Hepatocyte (in vitro differentiated cells): ENCODE data around the gene LYVE1. TPM values are rescaled to one million over a fixed set of nuclear protein-coding genes. Genes with fewer than 3 reads are reported as not detected.

Source experiments
- DNase-seq: peaks from one replicate; pipeline ENCODE4 v3.0.0-alpha.2; 2016; ENCODE audit warnings: low spot score
- H2AFZ ChIP-seq: fragments of 200-600 bp; sonication (generic); 2 replicates; pipeline ENCODE4 v1.6.0; 2016; ENCODE audit warnings: antibody characterized with exemption, mild to moderate bottlenecking
- H3K27ac ChIP-seq: fragments of 200-600 bp; sonication (generic); 2 replicates; pipeline ENCODE4 v1.5.1; 2016; ENCODE audit warnings: mild to moderate bottlenecking
- H3K27me3 ChIP-seq: fragments of 200-600 bp; sonication (generic); 2 replicates; pipeline ENCODE4 v1.6.1; 2016
- H3K36me3 ChIP-seq: fragments of 200-600 bp; sonication (generic); replicated peaks from 2 replicates; pipeline ENCODE4 v1.5.1; 2016; ENCODE audit warnings: low read depth; ENCODE audit not compliant: insufficient read depth
- H3K4me1 ChIP-seq: fragments of 200-600 bp; sonication (generic); 2 replicates; pipeline ENCODE4 v1.5.1; 2016; ENCODE audit warnings: mild to moderate bottlenecking, moderate library complexity; ENCODE audit not compliant: insufficient read depth
- H3K4me2 ChIP-seq: fragments of 200-600 bp; sonication (generic); 2 replicates; pipeline ENCODE4 v1.6.0; 2016
- H3K4me3 ChIP-seq: fragments of 200-600 bp; sonication (generic); 2 replicates; pipeline ENCODE4 v1.5.1; 2016; ENCODE audit warnings: mild to moderate bottlenecking
- H3K79me2 ChIP-seq: fragments of 200-600 bp; sonication (generic); 2 replicates; pipeline ENCODE4 v1.6.0; 2017; ENCODE audit warnings: mild to moderate bottlenecking
- H3K9me2 ChIP-seq: fragments of 200-600 bp; sonication (generic); replicated peaks from 2 replicates; pipeline ENCODE4 v1.6.0; 2017; ENCODE audit warnings: mild to moderate bottlenecking; ENCODE audit not compliant: insufficient read depth
- H3K9me3 ChIP-seq: fragments of 200-600 bp; sonication (generic); 2 replicates; pipeline ENCODE4 v1.5.1; 2016; ENCODE audit warnings: low read depth, mild to moderate bottlenecking
- H4K20me1 ChIP-seq: fragments of 200-600 bp; sonication (generic); 2 replicates; pipeline ENCODE4 v1.6.0; 2016; ENCODE audit warnings: mild to moderate bottlenecking; ENCODE audit not compliant: insufficient read depth, poor library complexity, severe bottlenecking
- EZH2 ChIP-seq: fragments of 200-600 bp; sonication (generic); IDR thresholded peaks from 2 replicates; pipeline ENCODE4 v1.6.1; 2016; ENCODE audit warnings: antibody characterized with exemption, mild to moderate bottlenecking, borderline replicate concordance
- EZH2phosphoT487 ChIP-seq: fragments of 200-600 bp; sonication (generic); IDR thresholded peaks from one replicate; pipeline ENCODE4 v1.6.1; 2018; ENCODE audit warnings: antibody characterized with exemption, mild to moderate bottlenecking, low read depth, moderate library complexity; ENCODE audit not compliant: unreplicated experiment, severe bottlenecking
- WGBS: methylation state at CpG from one replicate; pipeline ENCODE4 v1.1.6; 2016; ENCODE audit warnings: low lambda C conversion rate; ENCODE audit errors: missing lambda C conversion rate; 5-methylcytosine and 5-hydroxymethylcytosine counted together
- polyA plus RNA-seq: library from polyadenylated mRNA; unstranded; fragments of >200 nt; fragmentation: Nextera tagmentation; extraction: Ambion mirVana; gene quantifications from 2 replicates; pipeline ENCODE4 v1.2.1, GENCODE V29; 2016
- total RNA-seq: library from RNA; depleted of rRNA; stranded (reverse); fragments of >200 nt; gene quantifications from 2 replicates; pipeline ENCODE4 v1.2.3, GENCODE V29; 2014
- TF ChIP-seq, protein P1 (sequence below): fragments of 200-600 bp; sonication (generic); IDR thresholded peaks from 2 replicates; pipeline ENCODE4 v1.5.1; 2016; ENCODE audit warnings: antibody characterized with exemption, mild to moderate bottlenecking; ENCODE audit not compliant: poor library complexity

Gene LYVE1
- total and polyA plus RNA-seq, 2 experiments from 2014 or later, result 2.9 to 9.1 TPM

DNA sequence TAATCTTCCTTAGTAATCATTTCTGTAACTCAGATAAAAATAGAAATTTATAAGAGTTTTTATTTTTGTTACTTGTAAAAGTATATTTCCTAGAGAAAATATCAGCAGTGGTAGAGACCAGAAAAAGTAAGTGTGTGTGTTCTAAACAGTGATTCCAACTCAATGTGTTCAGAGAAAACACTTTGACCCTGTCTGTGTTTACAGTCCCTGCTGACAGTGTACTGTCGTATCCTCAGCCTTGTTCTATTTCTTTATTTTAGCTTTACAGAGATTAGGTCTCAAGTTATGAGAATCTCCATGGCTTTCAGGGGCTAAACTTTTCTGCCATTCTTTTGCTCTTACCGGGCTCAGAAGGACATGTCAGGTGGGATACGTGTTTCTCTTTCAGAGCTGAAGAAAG, 10.2 kb downstream of the LYVE1 start:
- TF ChIP-seq, protein P1, sequence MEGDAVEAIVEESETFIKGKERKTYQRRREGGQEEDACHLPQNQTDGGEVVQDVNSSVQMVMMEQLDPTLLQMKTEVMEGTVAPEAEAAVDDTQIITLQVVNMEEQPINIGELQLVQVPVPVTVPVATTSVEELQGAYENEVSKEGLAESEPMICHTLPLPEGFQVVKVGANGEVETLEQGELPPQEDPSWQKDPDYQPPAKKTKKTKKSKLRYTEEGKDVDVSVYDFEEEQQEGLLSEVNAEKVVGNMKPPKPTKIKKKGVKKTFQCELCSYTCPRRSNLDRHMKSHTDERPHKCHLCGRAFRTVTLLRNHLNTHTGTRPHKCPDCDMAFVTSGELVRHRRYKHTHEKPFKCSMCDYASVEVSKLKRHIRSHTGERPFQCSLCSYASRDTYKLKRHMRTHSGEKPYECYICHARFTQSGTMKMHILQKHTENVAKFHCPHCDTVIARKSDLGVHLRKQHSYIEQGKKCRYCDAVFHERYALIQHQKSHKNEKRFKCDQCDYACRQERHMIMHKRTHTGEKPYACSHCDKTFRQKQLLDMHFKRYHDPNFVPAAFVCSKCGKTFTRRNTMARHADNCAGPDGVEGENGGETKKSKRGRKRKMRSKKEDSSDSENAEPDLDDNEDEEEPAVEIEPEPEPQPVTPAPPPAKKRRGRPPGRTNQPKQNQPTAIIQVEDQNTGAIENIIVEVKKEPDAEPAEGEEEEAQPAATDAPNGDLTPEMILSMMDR, result no peak
- TF ChIP-seq EZH2 (no peak), EZH2phosphoT487 (no peak)
- Histone ChIP-seq H3K9me3 (no peaks in the 10 kb centered on the region), H3K4me2 (peak overlapping the region; percentile 45), H3K4me3 (no peak overlapping the region), H3K4me1 (peaks cover 10% of the 10 kb centered on the region), H3K9me2 (no peaks in the 10 kb centered on the region), H3K27me3 (no peaks in the 10 kb centered on the region), H2AFZ (peak overlapping the region; percentile 34), H4K20me1 (no peaks in the 10 kb centered on the region), H3K79me2 (no peaks in the 10 kb centered on the region), H3K36me3 (no peaks in the 10 kb centered on the region), H3K27ac (peak overlapping the region; percentile 90)
- DNase-seq, result no peak
- 61% methylated on average over 3 of the region's 3 CpGs for WGBS

GRCh38 chr11:10556590-10556989, 11.9 kb downstream of the LYVE1 start:
- Histone ChIP-seq H3K27me3 (no peaks in the 10 kb centered on the region), H2AFZ (no peak overlapping the region), H3K4me1 (peaks cover 6% of the 10 kb centered on the region), H4K20me1 (no peaks in the 10 kb centered on the region), H3K9me2 (no peaks in the 10 kb centered on the region), H3K36me3 (no peaks in the 10 kb centered on the region), H3K4me3 (no peak overlapping the region), H3K4me2 (no peak overlapping the region), H3K9me3 (no peaks in the 10 kb centered on the region), H3K79me2 (no peaks in the 10 kb centered on the region), H3K27ac (peak overlapping the region; percentile 46)
- TF ChIP-seq EZH2phosphoT487 (no peak), EZH2 (no peak)
- TF ChIP-seq, protein P1, result no peak
- 38% methylated on average over 1 of the region's 1 CpG for WGBS
- no peak for DNase-seq

- Histone ChIP-seq H3K4me3 (no peak overlapping the region), H2AFZ (no peak overlapping the region), H3K9me3 (no peaks in the 10 kb centered on the region), H3K79me2 (no peaks in the 10 kb centered on the region), H4K20me1 (no peaks in the 10 kb centered on the region), H3K36me3 (no peaks in the 10 kb centered on the region), H3K27me3 (no peaks in the 10 kb centered on the region), H3K4me1 (no peaks in the 10 kb centered on the region), H3K4me2 (no peak overlapping the region), H3K27ac (no peak overlapping the region), H3K9me2 (no peaks in the 10 kb centered on the region)
- no peak for DNase-seq
- no peak for TF ChIP-seq EZH2
- TF ChIP-seq, protein P1, result no peak
- TF ChIP-seq EZH2phosphoT487, result no peak
- 96% methylated on average over 3 of the region's 3 CpGs for WGBS
Observed at GRCh38 chr11:10551845-10552352, 16.6 kb downstream of the LYVE1 start.

- no peak overlapping the region for H3K4me2 ChIP-seq
- 79% methylated on average over 4 of the region's 4 CpGs for WGBS
Observed at GRCh38 chr11:10551290-10551592, 17.2 kb downstream of the LYVE1 start.

More at GRCh38 chr11:10551290-10551592, 17.2 kb downstream of the LYVE1 start:
- H3K4me3 ChIP-seq, result no peak overlapping the region
- no peak for TF ChIP-seq EZH2phosphoT487
- TF ChIP-seq, protein P1, result no peak
- TF ChIP-seq EZH2, result no peak
- DNase-seq, result no peak
- no peaks in the 10 kb centered on the region for H4K20me1 ChIP-seq
- H2AFZ ChIP-seq, result no peak overlapping the region
- H3K79me2 ChIP-seq, result no peaks in the 10 kb centered on the region
- H3K9me3 ChIP-seq, result no peaks in the 10 kb centered on the region
- no peaks in the 10 kb centered on the region for H3K27me3 ChIP-seq
- no peaks in the 10 kb centered on the region for H3K4me1 ChIP-seq
- H3K27ac ChIP-seq, result peak overlapping the region; percentile 37
- no peaks in the 10 kb centered on the region for H3K9me2 ChIP-seq
- no peaks in the 10 kb centered on the region for H3K36me3 ChIP-seq
